ENCODE measurements around the gene THOC1. TPM values are rescaled to one million over a fixed set of nuclear protein-coding genes. Genes with fewer than 3 reads are reported as not detected.

The THOC1 gene
- total and polyA plus RNA-seq, 9 donors = 19.3 to 46.0 (median 35.6) TPM

GRCh38 chr18:274313-274712 lies 6.5 kb upstream of the THOC1 start:
- no peak for DNase-seq
- Histone ChIP-seq H3K36me3 (no peaks in the 10 kb centered on the region), H3K27me3 (no peaks in the 10 kb centered on the region), H3K27ac (no peak overlapping the region), H3K4me3 (no peak overlapping the region), H3K9me3 (peaks cover 0 to 3% of the 10 kb centered on the region in 2 donors), H3K4me1 (ENCODE audit: insufficient read depth) (peaks cover 3% of the 10 kb centered on the region)
- TF ChIP-seq EP300 (IDR thresholded peaks at IDR 0.05) = no peak
- no peak for TF ChIP-seq CTCF (IDR thresholded peaks at IDR 0.05)
- TF ChIP-seq POLR2A (IDR thresholded peaks at IDR 0.05) = no peak
- intact Hi-C loops (cut with DNase I) = no loop called here
- WGBS, 3 donors = 78 to 85% (median 78%) methylated on average over 8 of the region's 8 CpGs

GRCh38 chr18:273525-273924 lies 5.7 kb upstream of the THOC1 start:
- Histone ChIP-seq H3K9me3 (no peaks in the 10 kb centered on the region), H3K27ac (no peak overlapping the region), H3K4me3 (no peak overlapping the region), H3K4me1 (ENCODE audit: insufficient read depth) (peaks cover 7% of the 10 kb centered on the region), H3K27me3 (no peaks in the 10 kb centered on the region), H3K36me3 (no peaks in the 10 kb centered on the region)
- TF ChIP-seq CTCF (IDR thresholded peaks at IDR 0.05) (no peak), EP300 (IDR thresholded peaks at IDR 0.05) (no peak), POLR2A (IDR thresholded peaks at IDR 0.05) (no peak)
- no peak for DNase-seq
- 91 to 96% (median 94%) methylated on average over 3 of the region's 3 CpGs for WGBS, 3 donors
- intact Hi-C loops (cut with DNase I) = no loop called here

- no peak overlapping the region for H3K4me3 ChIP-seq
Observed at GRCh38 chr18:272650-273049, 4.8 kb upstream of the THOC1 start.

GRCh38 chr18:269480-270095 lies 1.7 kb upstream of the THOC1 start:
- TF ChIP-seq EP300 (IDR thresholded peaks at IDR 0.05) (no peak), POLR2A (IDR thresholded peaks at IDR 0.05) (no peak), CTCF (IDR thresholded peaks at IDR 0.05) (no peak)
- no peaks in the 10 kb centered on the region for H3K36me3 ChIP-seq
- no peak for DNase-seq
- no peaks in the 10 kb centered on the region for H3K9me3 ChIP-seq
- no peaks in the 10 kb centered on the region for H3K27me3 ChIP-seq
- no peak overlapping the region for H3K27ac ChIP-seq
- intact Hi-C loops (cut with DNase I) = no loop called here
- no peak overlapping the region for H3K4me3 ChIP-seq
- H3K4me1 ChIP-seq (ENCODE audit: insufficient read depth) = peaks cover 9% of the 10 kb centered on the region
- WGBS, 3 donors = 35 to 56% (median 46%) methylated on average over 6 of the region's 6 CpGs

More at GRCh38 chr18:272650-273049, 4.8 kb upstream of the THOC1 start:
- WGBS, 3 donors = 86 to 90% (median 90%) methylated on average over 2 of the region's 2 CpGs
- DNase-seq = no peak
- H3K36me3 ChIP-seq = no peaks in the 10 kb centered on the region
- peaks cover 7% of the 10 kb centered on the region for H3K4me1 ChIP-seq (ENCODE audit: insufficient read depth)
- intact Hi-C loops (cut with DNase I) = no loop called here
- H3K27ac ChIP-seq = no peak overlapping the region
- H3K9me3 ChIP-seq = no peaks in the 10 kb centered on the region
- H3K27me3 ChIP-seq = no peaks in the 10 kb centered on the region
- no peak for TF ChIP-seq CTCF (IDR thresholded peaks at IDR 0.05)
